ENCODE measurements around the gene FADS3.

FADS3 gene

GRCh38 chr11:61891331-61892084 lies at the start of gene FADS3:
FADS3 (minus strand) TSS chr11:61891545; CDS start chr11:61891381, 164 bp downstream.
- peak; percentile 95 for DNase-seq

- no peak for DNase-seq
Measured at GRCh38 chr11:61940466-61940865, 49.1 kb upstream of the FADS3 start.

- no peak for DNase-seq
Measured at GRCh38 chr11:61935861-61936260, 44.5 kb upstream of the FADS3 start.

GRCh38 chr11:61930933-61931332 lies 39.6 kb upstream of the FADS3 start:
- DNase-seq, result no peak

GRCh38 chr11:61928606-61929005 lies 37.3 kb upstream of the FADS3 start:
- no peak for DNase-seq

GRCh38 chr11:61927501-61927900 lies 36.2 kb upstream of the FADS3 start:
- DNase-seq, result no peak

- no peak for DNase-seq
Measured at GRCh38 chr11:61926235-61926634, 34.9 kb upstream of the FADS3 start.

- no peak for DNase-seq
Measured at GRCh38 chr11:61925736-61926135, 34.4 kb upstream of the FADS3 start.

- no peak for DNase-seq
Measured at GRCh38 chr11:61924064-61924455, 32.7 kb upstream of the FADS3 start.

- peak; percentile 82 for DNase-seq
Measured at GRCh38 chr11:61923166-61924063, 32.1 kb upstream of the FADS3 start.

GRCh38 chr11:61922539-61922938 lies 31.2 kb upstream of the FADS3 start:
- peak; percentile 67 for DNase-seq

- DNase-seq, result no peak
Measured at GRCh38 chr11:61921446-61921845, 30.1 kb upstream of the FADS3 start.

- DNase-seq, result peak; percentile 60
Measured at GRCh38 chr11:61919705-61920631, 28.6 kb upstream of the FADS3 start.

- DNase-seq, result no peak
Measured at GRCh38 chr11:61918938-61919704, 27.8 kb upstream of the FADS3 start.

GRCh38 chr11:61918251-61918937 lies 27.0 kb upstream of the FADS3 start:
- no peak for DNase-seq

- peak; percentile 80 for DNase-seq
Measured at GRCh38 chr11:61917334-61918109, 26.2 kb upstream of the FADS3 start, which contains the start of gene RAB3IL1. RAB3IL1 (minus strand) TSS chr11:61917566; CDS start chr11:61917367, 199 bp downstream.

- DNase-seq, result peak; percentile 51
Measured at GRCh38 chr11:61916737-61917333, 25.5 kb upstream of the FADS3 start.

- no peak for DNase-seq
Measured at GRCh38 chr11:61914471-61915171, 23.3 kb upstream of the FADS3 start.

GRCh38 chr11:61913699-61914395 lies 22.5 kb upstream of the FADS3 start:
- no peak for DNase-seq

Data from islet precursor cell (in vitro differentiated cells).